MM.1S (cell line): ENCODE data around the gene GCAT.

ENCODE experiments used
- CTCF ChIP-seq: fragments of 300-600 bp; sonication (generic); IDR thresholded peaks from 2 replicates; pipeline ENCODE4 v1.5.1; 2016; ENCODE audit warnings: antibody characterized with exemption, low read length, mixed read lengths
- EZH2 ChIP-seq: fragments of 300-600 bp; sonication (generic); optimal IDR thresholded peaks from 2 replicates; pipeline ENCODE3; 2017; ENCODE audit warnings: low read depth, mild to moderate bottlenecking, antibody characterized with exemption, low read length, mixed read lengths
- EZH2phosphoT487 ChIP-seq: fragments of 300-600 bp; sonication (generic); IDR thresholded peaks from 2 replicates; pipeline ENCODE4 v1.6.1; 2018; ENCODE audit warnings: antibody characterized with exemption, low read length

- TF ChIP-seq CTCF = no peak
- no peak for TF ChIP-seq EZH2
- TF ChIP-seq EZH2phosphoT487 = no peak
These were observed 19.3 kb downstream of the GCAT start for GRCh38 chr22:37827056-37827455.
